Measurements from ENCODE around the gene MRPS22.

Gene MRPS22

DNA sequence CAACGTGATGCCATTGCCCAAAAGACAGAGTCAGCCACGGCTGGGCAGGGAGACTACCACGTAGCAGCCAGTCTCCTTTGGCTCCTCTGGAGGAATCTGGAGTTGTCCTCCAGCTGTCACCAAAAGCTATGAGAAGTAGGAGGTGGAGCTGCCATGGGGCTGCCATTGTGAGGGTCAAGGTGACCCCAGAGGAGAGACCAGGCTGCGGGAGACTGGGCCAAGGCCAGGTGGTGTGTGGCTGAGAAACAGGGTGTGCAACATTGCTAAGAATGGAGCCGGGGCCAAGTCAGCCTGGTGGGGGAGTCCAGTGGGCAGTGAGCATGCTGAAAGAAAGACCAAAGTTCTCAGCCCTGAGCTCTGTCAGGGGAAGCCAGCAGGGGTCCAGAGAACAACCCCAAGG lies 29.9 kb upstream of the MRPS22 start:
- ChIA-PET POLR2A (no interaction called here), CTCF (interaction anchor here (0.9 to 14.4 kb wide), 6 partner anchors 10 to 378 kb away, joined by 3 to 127 read pairs (median 4); no protein-coding TSS in a partner anchor)

DNA sequence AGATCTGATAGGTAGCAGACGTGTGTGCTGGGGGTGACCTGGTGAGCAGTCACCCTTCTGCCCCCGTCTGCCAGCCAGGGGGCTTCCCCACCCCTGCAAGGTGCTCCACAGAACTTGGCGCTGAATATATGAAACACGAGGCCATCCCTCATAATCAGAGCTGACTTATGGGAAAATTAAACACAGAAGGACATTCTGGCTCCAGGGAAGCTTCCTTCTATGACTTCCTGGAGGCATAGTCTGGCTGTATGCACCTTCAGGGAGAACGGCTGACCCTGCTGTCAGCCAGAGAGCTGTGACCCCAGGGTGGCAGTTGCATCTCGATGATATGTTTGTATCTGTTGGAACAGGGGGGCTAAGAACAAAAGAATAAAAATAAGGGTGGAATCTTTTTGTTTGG lies 26.6 kb upstream of the MRPS22 start:
- H3K4me3 ChIP-seq (ENCODE audit: low read depth, low read length): no peak overlapping the region
- TF ChIP-seq, protein P1, sequence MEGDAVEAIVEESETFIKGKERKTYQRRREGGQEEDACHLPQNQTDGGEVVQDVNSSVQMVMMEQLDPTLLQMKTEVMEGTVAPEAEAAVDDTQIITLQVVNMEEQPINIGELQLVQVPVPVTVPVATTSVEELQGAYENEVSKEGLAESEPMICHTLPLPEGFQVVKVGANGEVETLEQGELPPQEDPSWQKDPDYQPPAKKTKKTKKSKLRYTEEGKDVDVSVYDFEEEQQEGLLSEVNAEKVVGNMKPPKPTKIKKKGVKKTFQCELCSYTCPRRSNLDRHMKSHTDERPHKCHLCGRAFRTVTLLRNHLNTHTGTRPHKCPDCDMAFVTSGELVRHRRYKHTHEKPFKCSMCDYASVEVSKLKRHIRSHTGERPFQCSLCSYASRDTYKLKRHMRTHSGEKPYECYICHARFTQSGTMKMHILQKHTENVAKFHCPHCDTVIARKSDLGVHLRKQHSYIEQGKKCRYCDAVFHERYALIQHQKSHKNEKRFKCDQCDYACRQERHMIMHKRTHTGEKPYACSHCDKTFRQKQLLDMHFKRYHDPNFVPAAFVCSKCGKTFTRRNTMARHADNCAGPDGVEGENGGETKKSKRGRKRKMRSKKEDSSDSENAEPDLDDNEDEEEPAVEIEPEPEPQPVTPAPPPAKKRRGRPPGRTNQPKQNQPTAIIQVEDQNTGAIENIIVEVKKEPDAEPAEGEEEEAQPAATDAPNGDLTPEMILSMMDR (IDR thresholded peaks at IDR 0.05; ENCODE audit: insufficient read depth, low read length, missing control alignments): no peak
- CTCF ChIA-PET: interaction anchor here (0.9 to 14.4 kb wide), 4 partner anchors 11 to 381 kb away, joined by 3 to 127 read pairs (median 14); no protein-coding TSS in a partner anchor
- POLR2A ChIA-PET: no interaction called here
- no peak for DNase-seq (ENCODE audit: low read depth, low spot score)

More for the DNA sequence above, 29.9 kb upstream of the MRPS22 start:
- TF ChIP-seq, protein P1 (IDR thresholded peaks at IDR 0.05; ENCODE audit: insufficient read depth, low read length, missing control alignments): no peak
- DNase-seq (ENCODE audit: low read depth, low spot score): no peak
- no peak overlapping the region for H3K4me3 ChIP-seq (ENCODE audit: low read depth, low read length)

DNA sequence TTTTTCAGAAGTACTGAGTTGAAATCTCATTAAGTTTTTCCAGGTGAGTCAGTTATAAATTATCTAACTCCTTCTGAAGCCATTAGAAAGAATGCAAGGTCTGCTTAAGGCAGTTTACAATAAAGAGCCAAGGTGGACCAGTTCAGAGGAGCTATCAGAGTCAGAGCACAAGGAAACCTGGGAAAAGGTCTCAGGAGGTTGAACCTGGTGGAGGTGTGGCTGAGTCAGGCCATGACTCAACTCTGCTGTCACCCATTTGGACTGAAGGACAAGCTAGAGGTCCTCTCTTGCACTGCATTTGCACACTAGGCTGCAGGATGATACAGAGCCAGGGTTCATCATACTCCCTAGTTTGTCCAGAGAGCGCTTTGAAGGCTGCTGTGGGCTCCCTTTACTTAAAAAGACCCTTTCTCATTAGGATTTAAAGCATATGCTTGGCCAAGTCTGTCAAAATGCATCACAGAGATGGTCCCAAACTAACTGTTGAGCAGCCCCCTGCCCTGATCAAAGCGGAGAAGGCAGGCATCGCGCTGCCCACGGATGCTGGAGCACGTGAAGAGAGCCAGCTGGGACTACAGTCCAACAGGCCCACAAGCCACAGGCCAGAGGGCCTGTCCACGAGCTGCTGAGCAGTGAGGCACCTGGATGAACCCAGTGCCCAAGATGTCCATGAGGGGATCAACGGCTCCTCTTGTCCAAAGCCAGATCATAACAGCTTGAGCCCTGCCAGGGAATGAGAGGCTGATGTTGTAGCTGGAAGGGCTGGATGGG lies 26.0 kb upstream of the MRPS22 start:
- ChIA-PET POLR2A (no interaction called here), CTCF (interaction anchor here (1.1 to 14.4 kb wide), 5 partner anchors 11 to 381 kb away, joined by 3 to 127 read pairs (median 16); no protein-coding TSS in a partner anchor)
- TF ChIP-seq, protein P1 (IDR thresholded peaks at IDR 0.05; ENCODE audit: insufficient read depth, low read length, missing control alignments): no peak
- DNase-seq (ENCODE audit: low read depth, low spot score): no peak
- no peak overlapping the region for H3K4me3 ChIP-seq (ENCODE audit: low read depth, low read length)

DNA sequence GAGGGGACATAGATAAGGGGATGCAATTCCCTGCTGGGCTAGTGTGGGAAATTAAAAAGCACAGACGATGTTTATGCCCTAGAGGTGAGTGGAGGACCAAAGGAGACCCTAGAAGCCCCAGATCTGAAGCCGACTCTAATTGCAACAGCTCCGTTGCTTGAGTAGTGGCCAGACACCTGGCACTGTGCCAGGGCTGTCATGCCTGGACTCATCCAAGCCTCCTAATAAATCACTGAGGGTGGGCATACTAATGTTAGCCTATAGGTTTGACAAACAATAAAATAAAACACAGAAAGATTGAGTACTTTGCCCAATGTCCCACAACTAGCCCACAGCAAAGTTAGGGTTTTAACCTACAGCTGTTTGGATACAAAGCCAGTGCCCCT lies 25.4 kb upstream of the MRPS22 start:
- no peak overlapping the region for H3K4me3 ChIP-seq (ENCODE audit: low read depth, low read length)
- no peak for DNase-seq (ENCODE audit: low read depth, low spot score)
- TF ChIP-seq, protein P1 (IDR thresholded peaks at IDR 0.05; ENCODE audit: insufficient read depth, low read length, missing control alignments): no peak
- POLR2A ChIA-PET: no interaction called here
- CTCF ChIA-PET: interaction anchor here (1.1 to 14.4 kb wide), 6 partner anchors 10 to 382 kb away, joined by 3 to 127 read pairs (median 12); no protein-coding TSS in a partner anchor

DNA sequence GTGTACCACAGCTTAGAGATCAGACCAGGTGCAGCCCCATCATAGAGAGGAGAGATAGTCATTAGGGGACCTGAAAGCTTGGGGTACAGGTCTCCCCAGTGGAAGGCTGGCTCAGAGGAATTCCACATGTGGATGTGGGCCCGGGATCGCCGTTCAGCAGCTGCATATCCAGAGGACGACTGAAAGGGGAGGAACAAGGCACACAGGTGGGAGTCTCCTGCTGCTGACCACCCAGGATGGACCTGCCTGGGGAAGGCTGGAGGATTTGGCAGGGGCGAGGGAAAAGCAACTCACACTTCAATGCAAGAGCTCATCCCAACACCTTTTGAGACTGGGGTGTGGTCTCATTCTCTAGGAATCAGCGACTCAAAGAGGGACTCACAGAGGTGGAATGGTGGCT lies 25.0 kb upstream of the MRPS22 start:
- ChIA-PET CTCF (interaction anchor here (1.4 to 14.4 kb wide), 8 partner anchors 8 to 395 kb away, joined by 3 to 127 read pairs (median 8); no protein-coding TSS in a partner anchor), POLR2A (no interaction called here)
- no peak overlapping the region for H3K4me3 ChIP-seq (ENCODE audit: low read depth, low read length)
- TF ChIP-seq, protein P1 (IDR thresholded peaks at IDR 0.05; ENCODE audit: insufficient read depth, low read length, missing control alignments): no peak
- DNase-seq (ENCODE audit: low read depth, low spot score): no peak

Measured in AG04449 (cell line).